ENCODE measurements around the gene EPHB3.

The EPHB3 gene

DNA sequence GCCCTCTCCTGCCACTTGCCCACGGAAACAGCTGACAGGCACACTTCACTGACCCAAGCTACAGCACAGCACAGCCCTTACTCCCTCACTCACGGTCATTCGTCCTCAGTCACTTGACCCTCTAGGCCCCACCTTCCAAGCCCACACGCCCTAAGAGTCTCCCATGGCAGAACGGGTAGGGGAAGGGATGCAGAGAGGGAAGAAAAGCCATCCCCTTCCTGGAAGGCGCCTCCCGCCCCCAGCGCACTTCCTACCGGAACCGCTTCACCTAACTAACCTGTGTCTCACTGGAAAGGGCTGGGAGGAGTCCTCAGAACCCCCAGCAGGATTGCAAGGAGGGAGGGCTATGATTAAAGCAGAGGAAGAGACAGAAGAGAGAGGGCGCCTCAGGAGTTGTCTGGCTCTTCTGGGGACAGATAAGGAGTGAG lies 22.9 kb downstream of the EPHB3 start:
- H3K4me3 ChIP-seq (ENCODE audit: low read length): no peak overlapping the region
- no peaks in the 10 kb centered on the region for H3K4me1 ChIP-seq (ENCODE audit: low read length)
- no peak overlapping the region for H3K27ac ChIP-seq (ENCODE audit: low read length)
- TF ChIP-seq EZH2 (optimal IDR thresholded peaks at IDR 0.05; ENCODE audit: low read depth, low read length): no peak
- TF ChIP-seq CTCF (IDR thresholded peaks at IDR 0.05; ENCODE audit: low read length): no peak
- TF ChIP-seq EZH2phosphoT487 (IDR thresholded peaks at IDR 0.05; ENCODE audit: low read length): no peak
- H3K36me3 ChIP-seq (replicated peaks; ENCODE audit: insufficient read depth, low read length): no peaks in the 10 kb centered on the region
- H3K9me2 ChIP-seq (replicated peaks; ENCODE audit: insufficient read depth, low read length): no peaks in the 10 kb centered on the region
- H3K4me2 ChIP-seq (ENCODE audit: low read depth, low read length): no peak overlapping the region
- H3K9me3 ChIP-seq (replicated peaks; ENCODE audit: insufficient read depth, low read length): no peaks in the 10 kb centered on the region
- DNase-seq: no peak
- no peaks in the 10 kb centered on the region for H4K20me1 ChIP-seq (ENCODE audit: insufficient read depth, low read length)
- no peak overlapping the region for H2AFZ ChIP-seq (ENCODE audit: low read length)
- H3K79me2 ChIP-seq (ENCODE audit: low read length): no peaks in the 10 kb centered on the region
- H3K27me3 ChIP-seq (replicated peaks; ENCODE audit: insufficient read depth, low read length): peaks cover 92% of the 10 kb centered on the region
- H3F3A ChIP-seq (ENCODE audit: insufficient read depth, low read length): no peaks in the 10 kb centered on the region
- H3K9ac ChIP-seq (ENCODE audit: low read length): no peak overlapping the region

DNA sequence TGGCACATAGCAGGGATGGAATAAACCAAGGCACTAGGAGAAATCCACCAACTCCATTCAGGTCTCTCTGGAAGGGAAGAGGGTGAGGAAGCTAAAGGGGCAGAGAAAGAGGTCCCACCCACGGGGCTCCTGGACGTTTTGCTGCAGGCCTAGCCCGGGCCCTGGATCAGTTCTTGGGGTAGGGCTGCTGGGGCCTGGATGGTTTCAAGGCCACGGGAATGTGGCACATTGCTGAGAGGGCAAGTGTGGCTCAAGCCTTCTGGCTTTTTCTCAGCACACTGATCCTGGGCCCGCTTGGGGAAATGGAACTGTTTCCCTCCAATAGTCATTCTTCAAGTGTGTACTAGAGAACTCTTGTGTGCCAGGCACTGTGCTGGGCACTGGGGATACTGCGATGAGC lies 24.0 kb downstream of the EPHB3 start:
- no peaks in the 10 kb centered on the region for H3K4me1 ChIP-seq (ENCODE audit: low read length)
- H4K20me1 ChIP-seq (ENCODE audit: insufficient read depth, low read length): no peaks in the 10 kb centered on the region
- no peak overlapping the region for H3K4me2 ChIP-seq (ENCODE audit: low read depth, low read length)
- H3K79me2 ChIP-seq (ENCODE audit: low read length): no peaks in the 10 kb centered on the region
- no peaks in the 10 kb centered on the region for H3K9me3 ChIP-seq (replicated peaks; ENCODE audit: insufficient read depth, low read length)
- no peak overlapping the region for H2AFZ ChIP-seq (ENCODE audit: low read length)
- DNase-seq: no peak
- H3K27me3 ChIP-seq (replicated peaks; ENCODE audit: insufficient read depth, low read length): peaks cover 91% of the 10 kb centered on the region
- no peaks in the 10 kb centered on the region for H3F3A ChIP-seq (ENCODE audit: insufficient read depth, low read length)
- no peak overlapping the region for H3K27ac ChIP-seq (ENCODE audit: low read length)
- no peak overlapping the region for H3K4me3 ChIP-seq (ENCODE audit: low read length)
- no peaks in the 10 kb centered on the region for H3K9me2 ChIP-seq (replicated peaks; ENCODE audit: insufficient read depth, low read length)
- H3K9ac ChIP-seq (ENCODE audit: low read length): no peak overlapping the region
- H3K36me3 ChIP-seq (replicated peaks; ENCODE audit: insufficient read depth, low read length): no peaks in the 10 kb centered on the region
- TF ChIP-seq CTCF (IDR thresholded peaks at IDR 0.05; ENCODE audit: low read length): no peak
- TF ChIP-seq EZH2phosphoT487 (IDR thresholded peaks at IDR 0.05; ENCODE audit: low read length): no peak
- no peak for TF ChIP-seq EZH2 (optimal IDR thresholded peaks at IDR 0.05; ENCODE audit: low read depth, low read length)

- Histone ChIP-seq H3K4me3 (ENCODE audit: low read length) (no peak overlapping the region), H3K4me1 (ENCODE audit: low read length) (no peaks in the 10 kb centered on the region), H3K9me3 (replicated peaks; ENCODE audit: insufficient read depth, low read length) (no peaks in the 10 kb centered on the region), H3K4me2 (ENCODE audit: low read depth, low read length) (no peak overlapping the region), H3K79me2 (ENCODE audit: low read length) (no peaks in the 10 kb centered on the region), H3K27ac (ENCODE audit: low read length) (no peak overlapping the region), H3K9me2 (replicated peaks; ENCODE audit: insufficient read depth, low read length) (no peaks in the 10 kb centered on the region), H3K27me3 (replicated peaks; ENCODE audit: insufficient read depth, low read length) (peaks cover 82% of the 10 kb centered on the region), H2AFZ (ENCODE audit: low read length) (no peak overlapping the region), H3K36me3 (replicated peaks; ENCODE audit: insufficient read depth, low read length) (no peaks in the 10 kb centered on the region), H4K20me1 (ENCODE audit: insufficient read depth, low read length) (no peaks in the 10 kb centered on the region), H3F3A (ENCODE audit: insufficient read depth, low read length) (no peaks in the 10 kb centered on the region), H3K9ac (ENCODE audit: low read length) (no peak overlapping the region)
- no peak for DNase-seq
- TF ChIP-seq EZH2 (optimal IDR thresholded peaks at IDR 0.05; ENCODE audit: low read depth, low read length) (no peak), CTCF (IDR thresholded peaks at IDR 0.05; ENCODE audit: low read length) (no peak), EZH2phosphoT487 (IDR thresholded peaks at IDR 0.05; ENCODE audit: low read length) (no peak)
Measured at GRCh38 chr3:184586851-184587250, 25.3 kb downstream of the EPHB3 start.
